HG03565 (cell line): Measurements from ENCODE around the gene PUM1.

Experiments
- ATAC-seq: cut with Tn5 transposase; IDR thresholded peaks from one replicate; pipeline ENCODE4 v1.9.1; 2021; ENCODE audit warnings: mild to moderate bottlenecking, moderate library complexity; ENCODE audit not compliant: unreplicated experiment

Gene PUM1

GRCh38 chr1:30934613-30935012 lies 130.9 kb downstream of the PUM1 start:
- ATAC-seq: no peak

- no peak for ATAC-seq
Observed at GRCh38 chr1:30933874-30934252, 131.7 kb downstream of the PUM1 start.

- no peak for ATAC-seq
Observed at GRCh38 chr1:30930631-30931173, 134.8 kb downstream of the PUM1 start.

DNA sequence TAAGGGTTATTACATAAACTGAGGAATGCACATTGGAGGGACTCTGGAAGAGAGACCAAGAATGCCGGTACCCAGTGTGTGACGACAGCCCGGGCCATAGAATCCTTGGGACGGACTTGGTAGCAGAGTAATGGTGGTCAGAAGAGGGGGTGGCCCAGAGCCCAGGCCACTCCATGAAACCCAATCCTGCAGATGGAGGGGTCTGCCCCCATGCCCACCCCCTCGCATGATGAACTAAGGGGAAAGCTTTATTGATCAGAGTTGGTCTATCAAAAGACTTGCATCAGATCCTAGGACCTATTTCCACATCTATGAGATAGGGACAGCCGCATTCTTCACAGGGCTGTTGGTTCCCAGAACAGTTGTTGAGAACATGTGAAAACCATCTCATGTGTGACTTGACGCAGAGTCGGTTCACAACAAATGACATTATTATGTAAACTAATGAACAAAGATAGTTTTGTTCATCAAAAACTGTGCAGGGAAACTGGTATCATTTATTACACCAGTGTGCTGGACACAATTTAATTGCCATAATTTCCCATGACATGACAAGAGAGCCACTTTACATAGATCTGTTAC lies 135.5 kb downstream of the PUM1 start:
- no peak for ATAC-seq

DNA sequence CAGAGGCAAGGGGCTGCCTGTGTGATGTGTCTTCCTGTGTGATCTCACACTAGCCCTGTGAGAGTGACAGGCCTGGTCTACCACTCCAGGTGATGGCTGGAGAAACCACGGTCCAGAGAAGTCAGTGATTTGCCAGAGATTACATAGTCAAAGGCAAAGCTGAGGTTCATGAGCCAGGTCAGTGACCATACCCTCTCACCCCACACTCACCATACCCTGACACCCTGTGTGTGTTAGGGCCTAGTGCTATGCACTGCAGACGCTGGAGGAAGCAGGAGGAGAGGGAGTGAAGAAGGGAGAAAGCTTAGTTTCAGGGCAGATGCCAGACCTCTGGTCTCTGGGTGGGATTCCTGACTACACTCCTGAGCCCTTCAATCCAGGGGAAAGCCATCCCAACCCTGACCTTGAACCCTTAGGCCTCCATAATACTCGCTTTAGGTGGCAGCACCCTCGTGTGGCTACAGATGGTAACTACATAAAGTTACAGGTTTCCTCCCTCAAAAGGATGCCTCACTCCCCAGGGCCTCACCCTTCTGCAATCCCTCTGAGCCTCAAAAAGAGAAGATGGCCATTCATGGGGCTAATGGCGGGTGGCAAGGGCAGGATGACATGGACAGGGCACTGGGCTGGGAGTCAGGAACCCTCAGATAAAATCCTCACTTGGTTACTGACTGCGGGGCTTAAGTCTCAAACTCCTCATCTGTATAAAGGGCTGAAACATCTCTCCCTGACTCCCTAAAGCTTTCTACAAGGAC lies 136.2 kb downstream of the PUM1 start:
- no peak for ATAC-seq

DNA sequence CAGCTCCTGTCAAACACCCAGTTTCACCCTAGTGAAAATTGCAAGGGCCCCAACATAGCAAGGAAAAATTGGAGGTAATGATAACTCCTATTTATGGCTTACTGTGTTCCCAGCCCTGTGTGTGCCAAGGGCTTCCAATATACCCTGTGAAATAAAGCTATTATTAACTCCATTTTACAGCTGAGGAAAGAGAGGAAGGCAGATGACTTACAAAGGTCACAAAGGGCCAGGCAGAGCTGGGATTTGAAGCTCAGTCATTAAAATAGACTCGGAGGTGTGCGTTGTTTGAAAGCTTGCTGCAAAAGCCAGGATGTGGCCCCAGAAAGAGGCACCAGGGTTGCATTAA lies 136.8 kb downstream of the PUM1 start:
- ATAC-seq: no peak

DNA sequence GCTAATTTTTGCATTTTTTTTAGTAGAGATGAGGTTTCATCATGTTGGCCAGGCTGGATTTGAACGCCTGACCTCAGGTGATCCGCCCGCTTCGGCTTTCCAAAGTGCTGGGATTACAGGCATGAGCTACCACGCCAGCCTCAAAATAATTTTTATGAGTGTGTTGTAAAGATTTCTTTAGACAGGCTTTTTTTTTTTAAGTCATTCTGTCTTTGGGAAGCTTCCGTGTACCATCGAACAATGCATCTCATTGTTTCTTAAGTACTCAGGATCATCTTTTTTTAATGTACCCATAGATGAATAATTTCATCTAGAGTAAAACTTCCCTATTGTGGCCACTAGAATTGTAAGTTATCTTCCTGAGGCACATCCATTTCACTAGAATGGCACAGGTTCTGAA lies 137.3 kb downstream of the PUM1 start:
- ATAC-seq: no peak

GRCh38 chr1:30927448-30927847 lies 138.1 kb downstream of the PUM1 start:
- no peak for ATAC-seq

DNA sequence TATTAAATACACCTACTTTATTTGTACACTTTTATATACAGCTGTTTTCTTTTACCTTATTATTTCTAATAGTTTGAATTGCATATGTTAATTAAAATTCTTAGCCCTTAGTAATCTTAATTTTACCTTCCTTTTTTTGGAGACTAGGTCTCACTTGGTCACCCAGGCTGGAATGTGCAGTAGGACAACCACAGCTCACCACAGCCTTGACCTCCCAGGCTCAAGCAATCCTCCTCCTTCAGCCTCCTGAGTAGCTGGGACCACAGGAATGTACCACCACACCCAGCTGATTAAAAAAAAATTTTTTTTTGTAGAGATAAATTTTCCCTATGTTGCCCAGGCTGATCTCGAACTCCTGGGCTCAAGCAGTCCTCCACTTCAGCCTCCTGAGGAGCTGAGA lies 141.9 kb downstream of the PUM1 start:
- ATAC-seq: no peak

DNA sequence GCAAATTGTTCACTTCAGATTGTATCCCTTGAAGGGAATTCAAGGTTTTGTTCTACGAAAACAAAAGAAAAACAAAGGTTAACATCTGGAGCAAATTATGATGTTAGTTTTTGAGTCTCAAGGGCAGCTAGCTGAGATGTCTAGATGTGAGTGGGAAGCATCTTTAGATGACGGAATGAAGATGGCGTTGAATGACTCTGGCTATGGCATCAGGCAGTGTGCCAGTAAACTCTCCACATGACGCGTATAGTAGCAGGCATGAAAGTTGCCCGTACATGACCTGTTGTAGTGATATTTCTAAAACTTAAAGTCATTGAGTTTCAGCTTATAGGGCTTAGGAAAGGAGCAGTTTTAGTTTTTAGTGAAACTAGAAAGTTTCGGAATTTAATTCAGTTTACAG lies 144.7 kb downstream of the PUM1 start:
- ATAC-seq: no peak

DNA sequence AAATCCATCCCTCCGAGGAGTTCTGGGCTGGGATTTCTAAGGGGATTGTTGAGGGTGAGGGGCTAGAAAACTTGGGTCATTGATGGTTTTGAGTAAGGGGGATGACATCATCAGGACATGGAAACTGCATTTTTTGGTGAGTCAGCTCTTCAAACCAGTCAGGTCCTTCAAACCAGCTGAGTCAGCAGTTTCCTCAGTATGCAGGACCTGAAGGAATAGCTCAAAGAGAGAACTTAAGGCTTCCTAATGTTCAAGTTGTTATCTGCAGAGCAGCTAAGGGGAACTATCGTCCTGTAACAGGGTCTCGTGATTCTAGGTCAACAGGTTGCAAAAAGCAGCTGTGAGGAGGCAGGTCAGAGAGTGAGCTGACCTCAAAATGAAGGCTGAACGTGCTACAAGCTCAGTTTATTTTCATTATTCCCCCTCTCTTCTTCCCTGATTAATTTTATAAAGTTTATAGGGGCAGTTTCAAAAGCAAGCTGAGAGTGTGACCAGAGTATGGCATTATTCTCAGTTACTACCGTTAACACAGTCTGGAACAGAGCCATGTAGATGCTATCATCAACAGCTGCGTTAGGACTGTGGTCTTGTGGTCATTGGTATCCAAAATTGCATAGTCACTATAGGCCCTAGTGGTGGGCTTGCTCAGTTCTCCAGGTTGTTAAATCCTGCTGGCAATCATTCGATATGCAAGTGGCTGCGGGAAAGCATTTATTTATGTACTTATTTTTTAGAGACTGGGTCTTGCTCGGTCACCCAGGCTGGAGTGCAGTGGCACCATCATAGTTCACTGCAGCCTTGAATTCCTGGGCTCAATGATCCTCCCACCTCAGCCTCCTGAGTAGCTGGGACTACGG lies 146.3 kb downstream of the PUM1 start:
- no peak for ATAC-seq

- no peak for ATAC-seq
Observed at GRCh38 chr1:30916296-30916695, 149.2 kb downstream of the PUM1 start.

GRCh38 chr1:30915491-30916230 lies 149.9 kb downstream of the PUM1 start:
- no peak for ATAC-seq

GRCh38 chr1:30914931-30915330 lies 150.6 kb downstream of the PUM1 start:
- ATAC-seq: no peak

DNA sequence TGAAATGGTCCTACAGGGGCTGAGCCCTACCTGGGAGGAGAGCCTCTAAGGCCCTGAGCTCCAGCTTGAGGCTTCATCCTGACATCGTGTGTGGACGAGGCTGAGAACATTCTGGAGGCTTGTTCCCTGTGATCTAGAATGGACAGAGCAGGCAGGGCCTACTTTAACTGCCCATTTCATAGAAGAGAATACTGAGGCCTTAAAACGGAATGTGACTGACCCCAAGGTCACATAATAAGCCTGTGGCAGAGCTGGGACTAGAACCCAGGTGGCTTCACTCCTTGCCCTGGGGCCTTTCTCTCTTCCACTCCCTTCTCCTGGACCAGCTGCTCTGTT lies 151.0 kb downstream of the PUM1 start:
- ATAC-seq: no peak

GRCh38 chr1:30912913-30913652 lies 152.4 kb downstream of the PUM1 start:
- no peak for ATAC-seq

GRCh38 chr1:30912224-30912623 lies 153.3 kb downstream of the PUM1 start:
- ATAC-seq: no peak

GRCh38 chr1:30911059-30911954 lies 154.2 kb downstream of the PUM1 start:
- ATAC-seq: no peak

DNA sequence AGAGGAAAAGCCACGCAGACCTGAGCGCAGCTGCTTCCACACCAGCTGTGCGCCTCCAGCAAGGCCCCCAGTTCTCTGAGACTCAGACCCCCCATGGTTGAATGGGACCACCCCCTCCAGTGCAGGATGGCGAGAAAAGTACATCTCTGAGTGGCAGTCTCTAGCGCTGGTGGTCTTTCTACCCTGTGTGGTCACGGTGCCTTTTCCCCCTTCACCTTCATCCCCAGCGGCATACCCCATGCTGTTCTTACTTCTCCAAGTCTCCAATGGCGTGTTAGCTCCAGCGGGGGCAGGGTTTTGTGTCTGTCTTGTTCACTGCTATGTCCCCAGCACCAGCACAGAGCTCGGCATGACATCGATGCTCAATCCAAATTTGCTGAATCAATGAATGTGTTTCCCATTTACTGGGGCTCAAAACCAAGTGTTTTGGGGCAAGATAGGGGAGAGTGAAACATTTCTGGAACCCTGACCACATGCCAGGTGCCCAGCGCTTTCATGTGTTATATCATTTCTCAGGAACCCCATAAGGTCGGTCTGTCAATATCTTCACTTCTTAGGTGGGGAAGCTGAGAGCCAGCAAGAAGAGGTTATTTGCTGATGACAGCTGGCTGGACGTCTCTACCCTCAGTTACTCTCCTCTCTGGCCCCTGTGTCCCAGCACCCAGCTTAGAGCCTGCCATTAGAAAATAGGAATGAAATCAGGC lies 156.0 kb downstream of the PUM1 start:
- ATAC-seq: no peak
